Mucosa of descending colon (tissue), 3 donors: ENCODE results near the gene GSTO1. TPM values are rescaled to one million over a fixed set of nuclear protein-coding genes. Genes with fewer than 3 reads are reported as not detected.
A peak's percentile ranks its signal among the peaks of the same experiment; 100 is the strongest.

Experiments
- ATAC-seq: fragments of 200-7000 bp; cut with Tn5 transposase; one replicate; pipeline ENCODE4 v1.9.1; 2020; ENCODE audit warnings: mild to moderate bottlenecking, moderate library complexity
- DNase-seq, 3 donors: peaks; one replicate each; pipeline ENCODE4 v3.0.0-alpha.2; 2020
- H3K36me3 ChIP-seq: fragments of 200-600 bp; one replicate; pipeline ENCODE4 v1.8.0; 2021; ENCODE audit warnings: low read depth, mild to moderate bottlenecking
- H3K4me1 ChIP-seq: fragments of 200-600 bp; one replicate; pipeline ENCODE4 v1.8.0; 2021; ENCODE audit warnings: low read depth, mild to moderate bottlenecking
- H3K4me3 ChIP-seq: fragments of 200-600 bp; one replicate; pipeline ENCODE4 v1.8.0; 2021; ENCODE audit warnings: mild to moderate bottlenecking
- H3K9me3 ChIP-seq: fragments of 200-600 bp; one replicate; pipeline ENCODE4 v1.8.0; 2021; ENCODE audit warnings: mild to moderate bottlenecking
- CTCF ChIP-seq: fragments of 200-600 bp; IDR thresholded peaks from one replicate; pipeline ENCODE4 v1.8.0; 2022; ENCODE audit warnings: antibody characterized with exemption, mild to moderate bottlenecking
- intact Hi-C, 2 donors: fragments of 100-400 bp; cut with DNase I in 1 of 2; cut with micrococcal nuclease in 1 of 2; formaldehyde crosslinking; loops; one replicate each; pipeline versions ENCODE4 v1.11.0 to v1.11.1; 2022; cut with DNase I, micrococcal nuclease
- total RNA-seq, 3 donors: library from RNA; stranded (reverse); fragmentation: NEBNext Ultra II Directional in 2 of 3; extraction: Animal tissue kit (Norgen Biotek cat#: 25700) in 2 of 3; gene quantifications; one replicate each; pipeline versions ENCODE4 v1.2.1 to v1.2.4, GENCODE V29; 2021 to 2023
- donor health status: DM: no; HTN: no; CAD: no; lungs with moderate emphysema.
- donor health status: DM: no; HTN: no; CAD: no.
- donor health status: DM: no; HTN: yes; CAD: no.

GSTO1 gene
- total RNA-seq, 3 donors from 2014 or later = 60.1 to 73.9 (median 62.9) TPM

GRCh38 chr10:104277785-104278184 is 23.1 kb downstream of the GSTO1 start:
- TF ChIP-seq CTCF = no peak
- H3K9me3 ChIP-seq = no peaks in the 10 kb centered on the region
- peak in 1 of 3 donors; percentile 76 for DNase-seq
- peak; percentile 44 for ATAC-seq
- H3K4me1 ChIP-seq = no peaks in the 10 kb centered on the region
- no peaks in the 10 kb centered on the region for H3K36me3 ChIP-seq
- no peak overlapping the region for H3K4me3 ChIP-seq
- intact Hi-C loops = no loop called here

- intact Hi-C loops = no loop called here
- H3K4me1 ChIP-seq = no peaks in the 10 kb centered on the region
These were observed 25.0 kb downstream of the GSTO1 start for GRCh38 chr10:104279550-104280259.

GRCh38 chr10:104281694-104282093 is 27.0 kb downstream of the GSTO1 start:
- no peak for TF ChIP-seq CTCF
- no peak for DNase-seq
- Histone ChIP-seq H3K9me3 (no peaks in the 10 kb centered on the region), H3K36me3 (no peaks in the 10 kb centered on the region), H3K4me1 (no peaks in the 10 kb centered on the region), H3K4me3 (no peak overlapping the region)
- intact Hi-C loops = no loop called here
- ATAC-seq = no peak

More at GRCh38 chr10:104279550-104280259, 25.0 kb downstream of the GSTO1 start:
- H3K9me3 ChIP-seq = no peaks in the 10 kb centered on the region
- H3K4me3 ChIP-seq = no peak overlapping the region
- ATAC-seq = no peak
- no peak for TF ChIP-seq CTCF
- DNase-seq = no peak
- no peaks in the 10 kb centered on the region for H3K36me3 ChIP-seq

- intact Hi-C loops = no loop called here
These were observed 30.2 kb downstream of the GSTO1 start for GRCh38 chr10:104284846-104285245.

GRCh38 chr10:104286939-104287338 is 32.2 kb downstream of the GSTO1 start:
- Histone ChIP-seq H3K4me3 (no peak overlapping the region), H3K4me1 (no peaks in the 10 kb centered on the region), H3K9me3 (no peaks in the 10 kb centered on the region), H3K36me3 (no peaks in the 10 kb centered on the region)
- no peak for DNase-seq
- no peak for TF ChIP-seq CTCF
- ATAC-seq = no peak
- intact Hi-C loops = no loop called here

More at GRCh38 chr10:104284846-104285245, 30.2 kb downstream of the GSTO1 start:
- ATAC-seq (no peak), DNase-seq (no peak)
- Histone ChIP-seq H3K4me3 (no peak overlapping the region), H3K36me3 (no peaks in the 10 kb centered on the region), H3K4me1 (no peaks in the 10 kb centered on the region), H3K9me3 (no peaks in the 10 kb centered on the region)
- no peak for TF ChIP-seq CTCF
